Fibroblast of the aortic adventitia (primary cell): ENCODE results near the gene KXD1. TPM values are rescaled to one million over a fixed set of nuclear protein-coding genes. Genes with fewer than 3 reads are reported as not detected.
"Not testable (repeated sequence)": the region's sequence is repeated elsewhere in the genome, so short reads cannot be mapped to it uniquely, and the experiment has no call there.

Source experiments
- DNase-seq: peaks from one replicate; pipeline ENCODE4 v3.0.0-alpha.2; 2010; ENCODE audit warnings: low read depth
- H3K4me3 ChIP-seq: 2 replicates; pipeline ENCODE4 v1.5.1; 2011; ENCODE audit warnings: low read depth, mild to moderate bottlenecking, control low read depth, low read length, moderate library complexity
- CTCF ChIP-seq: IDR thresholded peaks from 2 replicates; pipeline ENCODE4 v1.5.1; 2011; ENCODE audit warnings: mild to moderate bottlenecking, low read length, control low read depth, inconsistent platforms; ENCODE audit not compliant: insufficient read depth
- total RNA-seq: library from RNA; depleted of rRNA; stranded (reverse); fragments of >200 nt; gene quantifications from 2 replicates; pipeline ENCODE4 v1.2.3, GENCODE V29; 2012; ENCODE audit warnings: low replicate concordance

The KXD1 gene
- total RNA-seq, 1 donor, result 109 TPM

- DNase-seq, result no peak
- no peak for TF ChIP-seq CTCF
- no peak overlapping the region for H3K4me3 ChIP-seq
Observed at GRCh38 chr19:18537431-18537830, 20.2 kb upstream of the KXD1 start.

- no peak for TF ChIP-seq CTCF
- no peak for DNase-seq
- no peak overlapping the region for H3K4me3 ChIP-seq
Observed at GRCh38 chr19:18538115-18538514, 19.6 kb upstream of the KXD1 start.

GRCh38 chr19:18539372-18539771 lies 18.3 kb upstream of the KXD1 start:
- no peak for DNase-seq
- no peak overlapping the region for H3K4me3 ChIP-seq
- TF ChIP-seq CTCF, result no peak

- not testable (repeated sequence) for H3K4me3 ChIP-seq, DNase-seq
Observed at GRCh38 chr19:18540200-18540599, 17.5 kb upstream of the KXD1 start.

GRCh38 chr19:18541258-18541991 lies 16.2 kb upstream of the KXD1 start:
- peak overlapping the region; percentile 10 for H3K4me3 ChIP-seq
- no peak for DNase-seq

GRCh38 chr19:18541992-18542940 lies 15.4 kb upstream of the KXD1 start:
- no peak for DNase-seq
- no peak for TF ChIP-seq CTCF
- H3K4me3 ChIP-seq, result peak overlapping the region; percentile 78

More at GRCh38 chr19:18541258-18541991, 16.2 kb upstream of the KXD1 start:
- no peak for TF ChIP-seq CTCF
